ENCODE results near the gene ASPSCR1.

ASPSCR1 gene

DNA sequence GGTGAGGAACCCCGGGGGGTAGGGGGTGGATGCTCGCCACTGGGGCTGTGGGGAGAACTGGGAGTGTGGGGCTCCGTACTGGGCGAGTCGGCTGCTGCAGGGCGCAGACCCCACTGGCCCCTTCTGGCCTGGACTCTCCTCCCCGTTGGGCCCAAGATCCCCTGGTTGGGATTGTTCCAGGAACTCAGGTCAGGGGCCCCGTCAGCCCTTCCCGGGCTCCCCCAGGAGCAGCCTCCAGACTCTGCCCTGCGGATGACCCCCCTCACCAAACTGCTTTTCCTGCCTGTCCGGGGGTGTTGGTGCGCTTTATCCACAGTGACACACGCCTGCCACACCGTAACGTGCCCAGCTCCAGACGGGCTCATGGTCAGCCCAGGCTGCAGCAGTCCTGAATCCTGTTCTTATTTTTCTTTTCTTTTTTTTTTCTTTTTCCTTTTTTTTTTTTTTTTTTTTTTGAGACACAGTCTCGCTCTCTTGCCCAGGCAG, 24.2 kb downstream of the ASPSCR1 start:
- DNase-seq: no peak

DNA sequence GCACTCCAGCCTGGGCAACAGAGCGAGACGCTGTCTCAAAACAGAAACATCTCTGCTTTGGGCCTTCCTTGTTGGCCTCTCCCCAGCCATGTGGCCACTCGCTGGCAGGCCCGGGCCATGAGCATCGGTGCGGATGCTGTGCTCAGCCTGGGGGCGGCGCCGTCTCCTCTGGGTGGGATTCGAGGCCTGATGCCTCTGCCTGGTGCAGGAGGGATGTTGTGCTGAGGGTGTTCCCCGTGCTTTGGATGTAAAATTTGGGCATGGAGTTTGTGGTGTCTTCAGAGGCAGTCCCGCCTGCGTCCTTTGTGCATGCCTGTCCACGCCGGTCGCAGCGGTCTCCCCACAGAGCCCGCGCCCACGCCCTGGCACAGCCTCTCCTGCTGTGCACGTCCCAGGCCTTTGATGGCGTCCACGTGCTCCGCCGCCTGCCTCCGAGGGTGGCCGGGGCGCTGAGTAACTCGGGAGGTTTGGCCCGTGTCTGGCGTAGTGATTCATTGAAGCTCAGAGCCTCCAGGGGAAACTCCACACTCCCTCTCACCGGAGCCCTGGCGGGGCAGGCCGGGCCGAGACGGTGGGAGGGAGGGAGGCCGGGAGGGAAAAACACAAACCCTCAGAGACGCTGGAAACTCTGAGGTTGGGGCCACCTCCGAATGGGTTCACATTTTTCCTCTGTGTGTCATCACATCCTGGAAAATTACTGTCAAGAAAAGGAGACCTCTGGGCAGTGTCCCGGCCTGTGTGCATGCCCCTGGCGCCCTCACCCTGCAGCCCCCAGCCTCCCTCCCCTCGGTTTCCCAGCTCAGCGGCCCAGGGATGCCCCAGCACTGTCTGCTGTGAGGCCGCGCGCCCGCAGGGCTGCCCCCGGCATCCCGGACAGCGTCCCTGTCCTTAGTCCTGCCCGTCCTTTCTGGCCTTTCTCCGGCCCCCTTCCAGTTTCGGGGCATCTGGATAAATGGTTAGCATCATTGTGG, 26.3 kb downstream of the ASPSCR1 start:
- DNase-seq: no peak

DNA sequence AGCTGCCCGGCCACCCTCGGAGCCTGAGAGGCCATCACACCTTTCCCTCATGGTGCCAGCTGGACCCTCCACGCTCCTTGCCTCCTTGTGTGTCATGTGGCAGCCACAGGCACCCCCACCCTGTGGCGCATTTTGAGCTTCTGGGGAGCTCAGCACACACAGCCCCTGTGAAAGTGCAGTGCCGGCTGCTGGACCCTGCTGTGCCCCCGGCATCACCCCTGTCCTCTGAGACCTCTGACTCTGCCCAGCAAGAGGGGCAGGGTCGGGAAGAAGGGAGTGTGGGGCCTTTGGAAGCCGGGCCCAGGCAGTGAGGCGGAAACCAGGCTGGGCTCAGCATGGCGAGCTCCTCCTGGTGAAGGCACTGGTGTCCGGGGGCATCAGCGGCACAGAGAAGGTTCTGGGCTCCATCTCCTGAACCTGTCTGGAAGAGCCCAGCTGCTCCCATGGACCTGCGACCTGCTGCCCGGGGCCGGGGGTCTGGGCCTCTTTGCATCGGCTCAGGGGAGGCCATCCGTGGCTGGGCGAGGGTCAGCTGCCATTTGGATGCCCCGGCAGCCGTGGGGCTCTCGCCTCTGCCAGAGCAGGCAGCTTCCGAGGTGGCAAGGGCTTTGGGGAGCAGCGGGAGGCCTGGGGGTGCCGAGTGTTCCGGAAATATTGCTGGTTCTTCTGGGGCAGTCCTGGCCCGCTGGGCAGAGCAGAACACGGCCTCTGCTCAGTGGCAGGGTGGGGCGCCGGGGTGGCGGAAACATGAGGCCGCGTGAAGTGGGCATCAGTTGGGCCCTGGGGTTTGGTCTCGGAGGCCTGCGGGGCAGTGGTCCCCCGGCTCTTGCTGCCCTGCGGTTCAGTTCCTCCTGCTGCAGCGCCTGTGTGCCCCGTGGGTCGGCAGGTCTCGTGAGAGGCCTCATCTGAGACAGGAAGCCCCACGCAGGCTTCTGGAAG, 27.4 kb downstream of the ASPSCR1 start:
- DNase-seq: no peak

DNA sequence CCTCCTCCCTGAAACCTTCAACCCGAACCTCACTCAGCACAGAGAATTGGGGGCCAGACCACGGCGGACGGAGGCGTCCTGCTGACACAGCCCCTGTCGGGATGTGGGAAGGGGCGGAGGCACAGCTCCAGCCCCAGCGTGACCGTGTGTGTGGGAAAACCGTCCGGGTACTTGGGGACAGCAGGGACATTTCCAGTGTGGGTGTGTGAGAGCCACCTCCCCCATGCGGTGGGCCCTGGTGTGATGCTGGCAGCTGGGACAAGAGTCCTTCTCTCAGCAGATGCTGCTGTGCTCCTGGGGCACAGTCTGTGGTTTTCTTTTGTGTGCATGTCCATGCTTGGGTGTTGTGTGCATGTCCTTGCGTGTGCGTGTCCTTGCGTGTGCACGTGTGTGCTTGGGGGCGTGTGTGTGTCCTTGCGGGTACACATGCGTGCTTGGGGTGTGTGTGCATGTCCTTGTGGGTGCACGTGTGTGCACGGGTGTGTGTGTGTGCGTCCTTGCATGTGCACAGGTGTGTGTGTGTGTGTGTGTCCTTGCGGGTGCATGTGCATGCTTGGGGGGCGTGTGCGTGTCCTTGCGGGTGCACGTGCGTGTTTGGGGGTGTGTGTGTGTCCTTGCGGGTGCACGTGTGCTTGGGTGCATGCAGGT, 28.4 kb downstream of the ASPSCR1 start:
- DNase-seq: no peak

DNA sequence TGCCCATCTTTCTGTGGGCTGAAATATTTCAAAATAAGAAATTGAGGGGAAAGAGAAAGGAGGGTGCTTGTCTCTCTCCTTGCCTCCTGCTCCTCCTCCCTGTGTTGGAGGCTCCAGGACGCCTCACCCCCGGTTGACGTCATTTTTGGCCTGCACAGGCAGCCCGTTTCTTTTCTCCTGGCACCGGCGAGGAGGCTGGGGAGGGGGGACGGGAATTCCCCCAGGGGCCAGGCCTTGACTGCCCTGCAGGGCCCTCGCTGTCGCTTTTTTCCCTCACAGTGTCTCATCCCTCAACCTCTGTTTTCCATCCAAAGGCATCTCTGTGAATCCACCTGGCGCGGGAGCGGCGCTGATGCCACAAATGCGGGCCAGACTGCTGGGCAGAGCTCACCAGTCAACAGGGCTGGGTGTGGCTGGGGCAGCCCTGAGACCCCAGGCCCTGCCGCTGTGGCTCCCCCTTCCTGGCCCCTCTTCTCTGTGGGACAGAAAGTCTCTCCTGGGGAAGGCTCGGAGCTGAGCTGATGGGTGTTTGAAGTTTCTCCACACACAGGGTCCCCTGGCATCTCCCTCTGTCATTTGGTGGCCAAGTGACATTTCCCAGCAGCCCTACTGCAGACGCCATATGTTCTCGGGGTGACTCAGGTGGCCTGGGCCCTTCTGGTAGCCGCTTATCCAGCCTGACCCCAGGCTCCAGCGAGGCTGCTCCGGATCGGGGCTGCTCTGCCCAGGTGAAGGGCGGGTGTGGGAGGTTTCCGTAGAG, 29.2 kb downstream of the ASPSCR1 start:
- no peak for DNase-seq

DNA sequence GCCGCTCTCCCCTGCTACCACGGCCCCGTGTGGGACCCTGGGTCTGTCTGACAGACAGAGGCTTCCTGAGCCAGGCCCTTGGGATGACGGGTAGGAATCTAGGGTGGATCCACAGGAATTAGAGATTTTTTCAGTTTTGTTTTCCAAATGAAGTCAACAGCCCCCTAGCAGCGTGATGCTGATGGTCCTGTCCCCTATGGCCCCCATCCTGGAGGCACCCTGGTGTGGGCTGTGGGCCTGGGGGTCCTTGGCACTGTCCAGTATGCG, 29.7 kb downstream of the ASPSCR1 start:
- no peak for DNase-seq

DNA sequence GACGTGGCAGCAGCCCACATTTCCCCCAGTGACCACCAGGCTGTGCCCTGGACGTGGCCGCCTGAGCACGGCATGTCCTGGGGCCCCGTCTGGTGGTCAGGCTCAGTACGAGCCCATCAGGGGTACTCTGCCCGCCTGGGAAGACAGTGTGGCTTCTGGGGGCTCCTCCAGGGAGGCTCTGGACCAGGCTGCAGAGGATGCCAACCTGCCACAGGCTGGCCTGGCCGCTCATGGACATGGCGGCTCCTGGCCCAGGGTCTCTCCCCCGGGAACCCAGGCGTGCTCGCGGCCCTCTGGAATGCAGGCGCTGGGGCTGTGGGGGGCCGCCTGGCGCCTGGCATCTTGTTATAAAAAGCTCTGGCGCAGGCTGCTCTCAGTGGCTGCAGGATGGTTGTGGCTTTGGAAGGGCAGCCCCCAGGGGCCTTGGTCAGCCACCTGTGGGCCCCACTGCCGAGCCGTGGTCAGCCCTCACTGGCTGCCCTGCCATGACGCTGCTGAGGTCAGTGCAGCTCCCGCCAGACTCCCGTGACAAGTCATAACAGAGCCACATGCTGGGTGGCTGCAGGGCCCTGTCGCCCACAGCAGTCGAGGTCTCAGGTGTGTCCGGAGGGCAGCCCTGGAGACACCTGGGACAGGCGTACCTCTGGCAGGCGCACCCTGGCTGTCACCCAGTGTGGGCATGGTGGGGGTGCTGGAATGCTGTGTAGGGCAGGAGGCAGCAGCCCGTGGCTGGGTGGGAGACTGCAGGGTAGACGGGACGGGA, 30.2 kb downstream of the ASPSCR1 start:
- no peak for DNase-seq

DNA sequence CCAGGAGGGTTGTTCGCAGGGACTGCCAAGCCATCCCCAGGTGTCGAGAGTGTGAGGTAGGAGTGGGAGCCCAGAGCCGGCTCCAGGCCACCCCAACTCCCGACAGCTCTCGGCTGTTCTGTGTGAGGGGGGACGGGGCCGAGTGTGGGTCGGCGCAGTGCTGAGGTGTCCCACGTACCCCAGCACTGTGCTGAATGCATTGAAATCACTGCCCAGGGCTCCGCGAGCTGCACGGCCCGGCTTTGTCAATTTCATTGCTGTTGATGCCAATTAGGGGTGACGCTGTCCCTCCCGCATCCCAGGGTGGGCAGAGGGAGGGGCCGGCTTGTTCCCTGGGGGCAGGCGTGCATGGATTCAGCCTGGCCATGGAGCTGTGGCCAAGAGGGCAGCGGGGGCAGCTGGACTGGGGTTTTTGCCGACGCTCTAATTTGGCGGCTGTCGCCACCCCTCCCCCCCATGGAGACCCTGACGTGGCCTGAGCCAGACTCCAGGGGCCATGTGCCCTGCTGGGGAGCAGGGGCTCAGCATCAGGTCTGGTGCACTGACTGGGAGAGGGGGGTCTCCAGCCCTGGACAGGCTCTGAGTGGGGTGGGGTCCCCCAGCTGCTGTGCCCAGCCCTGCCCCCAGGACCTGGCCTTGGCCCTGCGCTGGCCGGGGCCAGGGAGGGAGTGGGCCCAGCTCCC, 31.0 kb downstream of the ASPSCR1 start:
- no peak for DNase-seq

DNA sequence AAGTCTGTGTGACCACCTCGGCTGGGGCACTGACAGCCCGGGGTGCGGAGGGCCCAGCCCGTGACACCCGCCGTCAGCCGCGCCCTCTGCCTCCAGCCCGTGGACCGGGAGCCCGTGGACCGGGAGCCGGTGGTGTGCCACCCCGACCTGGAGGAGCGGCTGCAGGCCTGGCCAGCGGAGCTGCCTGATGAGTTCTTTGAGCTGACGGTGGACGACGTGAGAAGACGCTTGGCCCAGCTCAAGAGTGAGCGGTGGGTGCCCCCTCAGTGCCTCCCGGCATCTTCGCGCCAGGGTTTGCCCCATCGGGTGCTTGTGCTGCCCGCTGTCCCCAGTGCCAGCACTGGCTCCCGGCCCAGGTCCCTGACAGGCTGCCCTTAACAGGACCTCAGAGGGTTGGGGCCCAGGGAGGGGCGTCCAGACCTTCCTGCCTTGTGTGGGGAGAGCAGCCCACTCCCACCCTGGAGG, 31.5 kb downstream of the ASPSCR1 start:
- no peak for DNase-seq

DNA sequence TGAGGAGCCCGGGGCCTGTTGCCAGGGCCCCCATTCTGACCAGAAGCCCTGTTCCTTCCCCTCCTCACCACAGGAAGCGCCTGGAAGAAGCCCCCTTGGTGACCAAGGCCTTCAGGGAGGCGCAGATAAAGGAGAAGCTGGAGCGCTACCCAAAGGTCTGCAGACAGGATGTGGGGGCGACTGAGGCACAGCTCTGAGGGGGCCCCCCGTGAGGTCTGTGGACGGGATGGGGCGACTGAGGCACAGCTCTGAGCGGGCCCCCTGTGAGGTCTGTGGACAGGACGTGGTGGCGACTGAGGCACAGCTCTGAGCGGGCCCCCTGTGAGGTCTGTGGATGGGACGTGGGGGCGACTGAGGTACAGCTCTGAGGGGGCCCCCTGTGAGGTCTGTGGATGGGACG, 32.0 kb downstream of the ASPSCR1 start:
- DNase-seq: no peak

DNA sequence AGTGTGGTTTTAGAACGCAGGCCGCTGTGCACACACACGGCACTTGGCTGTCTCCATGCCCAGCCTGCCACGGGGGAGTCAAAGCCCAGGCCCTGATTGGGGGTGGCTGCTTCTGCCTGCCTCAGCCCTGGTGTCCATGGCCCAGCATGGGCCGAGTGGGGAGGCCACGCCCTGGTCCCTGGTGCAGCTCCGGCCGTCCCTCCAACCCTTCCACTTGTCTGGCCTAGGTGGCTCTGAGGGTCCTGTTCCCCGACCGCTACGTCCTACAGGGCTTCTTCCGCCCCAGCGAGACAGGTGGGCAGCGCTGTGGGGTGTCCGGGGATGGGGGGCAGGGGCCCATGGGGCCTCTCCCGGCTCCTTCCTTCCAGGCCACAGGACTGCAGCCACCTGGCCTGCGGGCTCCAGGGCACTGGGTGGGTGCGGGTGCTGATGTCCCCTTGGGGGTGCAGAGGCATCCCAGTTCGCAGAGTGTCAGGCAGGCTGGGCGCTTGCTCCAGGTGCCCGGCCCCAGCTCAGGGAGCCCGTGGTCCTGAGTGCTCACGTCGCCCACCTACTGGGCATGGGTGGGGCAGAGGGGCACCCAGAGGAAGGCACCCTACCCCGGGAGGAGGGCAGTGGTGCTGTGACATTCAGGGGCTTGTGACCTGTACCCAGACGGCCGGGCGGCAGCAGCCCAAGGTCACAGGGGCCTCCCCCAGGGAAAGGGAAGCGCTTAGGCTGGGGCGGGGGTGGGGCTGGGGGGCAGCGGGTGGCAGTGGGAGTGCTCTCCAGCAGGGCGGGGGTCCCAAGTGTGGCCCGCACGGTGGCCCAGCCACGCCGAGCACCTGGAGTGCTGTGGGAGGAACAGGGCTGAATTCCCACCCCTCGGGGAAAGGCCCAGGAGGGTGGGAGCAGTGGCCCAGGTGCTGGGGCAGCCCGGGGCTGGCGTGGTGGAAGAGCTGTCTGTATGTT, 33.4 kb downstream of the ASPSCR1 start:
- no peak for DNase-seq

DNA sequence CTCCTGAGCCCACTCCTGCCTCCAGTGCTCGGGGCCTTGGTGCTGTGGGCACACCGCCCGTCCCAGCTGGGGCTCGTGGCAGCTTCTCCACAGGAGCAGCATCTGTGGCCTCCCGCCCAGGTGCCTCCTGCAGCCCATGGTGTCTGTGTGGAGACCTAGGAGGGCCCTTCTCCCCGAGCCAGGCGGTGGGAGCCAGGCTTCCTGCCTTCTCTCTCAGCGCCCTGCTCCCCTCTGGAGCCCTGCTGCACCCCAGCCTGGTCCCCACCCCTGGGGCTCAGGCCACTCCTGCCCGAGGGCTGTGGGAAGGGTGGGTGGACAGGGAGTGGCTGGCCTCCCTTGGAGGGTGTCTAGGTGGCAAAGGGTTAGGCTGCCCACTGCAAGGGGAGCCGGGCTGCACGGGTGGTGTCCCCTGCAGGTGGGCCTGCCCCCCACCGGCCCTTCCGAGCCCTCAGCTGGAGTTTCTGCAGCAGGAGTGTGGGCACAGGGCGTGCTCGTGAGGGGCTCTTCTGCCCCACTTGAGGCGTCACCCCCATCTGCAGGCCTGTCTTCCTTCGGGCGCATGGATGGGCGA, 34.3 kb downstream of the ASPSCR1 start:
- DNase-seq: no peak

DNA sequence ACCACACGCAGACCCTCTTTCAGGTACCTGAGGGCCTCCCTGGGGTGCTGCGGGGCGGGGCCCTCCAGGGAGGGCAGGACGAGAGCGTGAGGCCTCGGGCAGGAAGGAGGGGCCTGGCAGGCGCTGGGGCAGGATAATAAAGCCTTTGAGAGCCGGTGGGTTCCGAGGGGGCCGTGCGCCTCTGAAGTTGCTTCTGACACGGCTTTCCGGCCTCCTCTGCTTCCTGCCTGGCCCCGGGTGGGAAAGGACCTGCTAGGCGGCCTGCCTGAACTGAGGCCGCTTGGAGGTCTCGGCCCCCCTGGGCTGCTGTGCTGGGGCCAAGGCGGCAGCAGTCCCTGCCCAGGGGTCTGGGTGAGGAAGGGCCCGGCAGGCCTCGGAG, 34.8 kb downstream of the ASPSCR1 start:
- no peak for DNase-seq

DNA sequence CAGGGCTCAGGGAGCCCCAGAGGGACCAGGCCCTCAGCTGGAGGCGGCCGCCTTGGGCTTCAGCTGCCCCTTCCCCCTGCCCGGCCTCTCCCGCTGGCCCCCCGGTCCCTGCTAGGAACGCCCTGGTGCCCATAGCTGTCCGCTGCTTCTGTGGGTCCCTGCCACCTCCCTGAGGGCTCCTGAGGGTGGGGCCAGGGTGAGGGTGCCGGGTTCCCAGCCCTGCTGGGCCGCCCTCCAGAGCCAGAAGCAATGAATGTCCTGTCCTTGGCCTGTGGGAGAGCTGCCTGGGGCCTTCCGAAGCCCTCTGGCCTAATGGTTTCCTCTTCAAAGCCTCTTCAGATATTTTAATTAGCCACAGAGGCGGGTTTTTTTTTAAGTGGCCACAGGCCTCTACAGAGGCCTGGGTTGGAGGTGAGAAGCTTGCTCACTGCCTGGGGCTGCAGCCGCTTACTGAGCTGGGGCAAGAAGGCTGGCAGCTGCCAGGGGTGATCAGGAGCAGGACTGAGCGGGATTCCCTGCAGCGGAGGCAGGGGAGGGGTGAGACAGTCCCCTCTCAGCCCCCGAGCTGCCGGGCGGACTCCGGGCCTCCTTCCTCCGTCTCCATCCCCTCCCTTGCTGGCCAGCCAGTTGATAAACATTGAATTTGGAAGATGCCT, 35.3 kb downstream of the ASPSCR1 start:
- DNase-seq: no peak

DNA sequence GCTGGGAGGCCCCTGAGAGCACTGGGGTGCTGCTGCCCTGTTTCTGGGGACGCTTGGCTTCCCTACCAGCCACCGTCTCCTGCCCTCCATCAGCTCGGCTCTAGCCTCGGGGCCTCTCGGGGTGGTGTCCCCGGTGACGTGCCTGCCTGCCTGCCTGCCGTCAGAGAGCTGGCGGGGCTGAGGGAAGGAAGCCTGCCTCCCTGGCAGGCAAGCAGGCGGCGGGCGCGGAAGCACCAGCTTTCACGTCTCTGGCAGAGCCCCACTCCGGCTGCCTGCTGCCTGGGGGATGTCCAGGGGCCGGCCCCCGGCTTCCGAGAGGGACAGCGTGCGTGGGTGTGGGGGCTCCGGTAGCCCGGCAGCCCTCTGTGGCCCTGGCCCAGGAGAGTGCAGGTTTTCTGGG, 35.9 kb downstream of the ASPSCR1 start:
- DNase-seq: no peak

DNA sequence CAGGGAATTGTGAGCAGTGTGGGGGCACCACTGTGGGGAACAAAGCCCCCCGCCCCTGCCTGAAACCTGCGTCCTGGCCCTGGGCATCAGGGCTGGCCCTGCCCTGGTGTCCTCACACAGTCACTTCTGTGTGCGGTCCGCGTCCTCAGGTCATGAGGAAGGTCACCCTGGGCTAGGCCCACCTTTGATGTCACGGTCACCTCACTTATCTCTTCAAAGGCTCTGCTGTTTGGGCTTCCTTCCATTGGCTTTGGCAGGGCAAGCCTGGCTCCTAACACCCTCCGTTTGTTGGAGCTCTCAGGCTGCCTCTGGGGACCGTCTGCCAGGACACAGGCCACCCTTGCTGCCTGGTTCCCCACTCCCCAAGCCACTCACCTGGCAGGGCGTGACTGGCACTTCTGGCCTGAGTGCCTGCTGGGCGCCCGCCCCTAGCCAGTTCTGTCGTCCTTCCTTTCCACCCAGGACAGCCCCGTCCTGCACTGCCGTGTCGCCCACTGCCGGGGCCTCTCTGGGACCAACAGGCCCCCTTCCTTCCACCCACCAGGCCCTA, 36.4 kb downstream of the ASPSCR1 start:
- DNase-seq: no peak

DNA sequence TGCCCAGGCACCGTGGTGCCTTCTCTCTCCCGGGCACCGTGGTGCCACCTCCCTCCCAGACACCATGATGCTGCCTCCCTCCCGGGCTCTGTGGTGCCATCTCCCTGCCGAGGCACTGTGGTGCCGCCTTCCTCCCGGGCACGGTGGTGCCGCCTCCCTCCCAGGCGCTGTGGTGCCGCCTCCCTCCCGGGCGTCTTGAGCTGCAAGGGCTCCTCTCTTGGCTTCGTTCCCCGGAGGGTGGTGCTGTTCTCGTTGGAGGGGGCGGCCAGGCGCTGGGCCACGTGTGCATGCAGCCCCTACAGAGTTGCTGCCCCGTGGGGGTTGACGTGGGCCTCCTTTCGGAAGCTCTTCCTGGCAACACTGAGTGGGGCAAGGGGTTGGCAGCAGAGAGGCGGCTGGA, 37.0 kb downstream of the ASPSCR1 start:
- DNase-seq: no peak

DNA sequence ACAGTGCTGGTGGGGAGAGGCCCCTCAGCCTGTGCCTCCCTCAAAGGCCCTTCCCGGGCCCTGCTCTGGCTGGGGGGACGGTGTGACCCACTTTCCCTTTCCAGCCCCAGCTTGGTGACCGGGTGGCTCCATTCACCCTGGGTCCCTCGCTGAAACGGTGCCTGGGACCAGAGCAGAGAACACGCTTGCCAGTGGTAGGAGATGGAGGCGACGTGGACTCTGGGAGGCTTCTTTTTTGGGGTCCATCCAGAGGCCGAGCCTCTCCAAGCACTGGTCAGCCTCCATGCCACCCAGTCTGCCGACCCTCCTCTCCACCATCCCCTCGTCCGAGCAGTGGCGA, 37.5 kb downstream of the ASPSCR1 start:
- no peak for DNase-seq

All from NCI-H146 (cell line).